Prostate gland (tissue), 2 donors: ENCODE data around the gene UGT1A10.
"Not testable (repeated sequence)": the region's sequence is repeated elsewhere in the genome, so short reads cannot be mapped to it uniquely, and the experiment has no call there.

Experiments
- CTCF ChIP-seq, 4 experiments: fragments of 200-600 bp in 2 of 4; fragments of 450-650 bp in 2 of 4; sonication (generic) in 2 of 4; IDR thresholded peaks; 1 replicate in 3 of 4; 2 replicates in 1 of 4; pipeline ENCODE4 v1.5.1; 2016 to 2019; ENCODE audit warnings: antibody characterized with exemption in 4 of 4, mild to moderate bottlenecking in 2 of 4, moderate library complexity in 2 of 4
- POLR2A ChIP-seq: fragments of 450-650 bp; IDR thresholded peaks from one replicate; pipeline ENCODE4 v1.6.1; 2016; ENCODE audit warnings: antibody characterized with exemption, mild to moderate bottlenecking

GRCh38 chr2:233617476-233617875 is 18.8 kb upstream of the UGT1A10 start, which contains the start of gene UGT1A8:
- not testable (repeated sequence) for TF ChIP-seq CTCF (IDR thresholded peaks at IDR 0.05); POLR2A
